Raji (cell line): ENCODE results near the gene JSRP1.

Experiments
- POLR2A ChIP-seq: IDR thresholded peaks from 2 replicates; pipeline ENCODE4 v1.6.1; 2011; ENCODE audit warnings: low read depth, low read length, control low read depth; ENCODE audit not compliant: insufficient read depth

The JSRP1 gene

GRCh38 chr19:2253106-2254063 is 2.8 kb downstream of the JSRP1 start:
- no peak for TF ChIP-seq POLR2A

DNA sequence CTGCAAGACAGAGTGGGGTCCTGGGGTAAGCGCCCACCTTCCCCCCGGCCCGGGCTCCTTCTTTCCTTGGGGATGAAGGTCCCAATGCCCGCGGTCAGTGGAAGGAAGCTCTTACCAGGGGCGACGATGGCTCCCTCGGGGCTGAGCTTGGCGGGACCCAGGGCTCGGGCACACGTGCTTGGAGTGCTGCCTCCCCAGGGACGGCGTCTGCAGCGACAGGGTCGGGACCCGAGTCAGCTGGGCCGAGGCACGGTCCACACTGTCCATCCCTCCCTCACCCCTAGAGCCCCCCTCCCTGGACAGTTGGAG is 3.5 kb downstream of the JSRP1 start:
- no peak for TF ChIP-seq POLR2A

DNA sequence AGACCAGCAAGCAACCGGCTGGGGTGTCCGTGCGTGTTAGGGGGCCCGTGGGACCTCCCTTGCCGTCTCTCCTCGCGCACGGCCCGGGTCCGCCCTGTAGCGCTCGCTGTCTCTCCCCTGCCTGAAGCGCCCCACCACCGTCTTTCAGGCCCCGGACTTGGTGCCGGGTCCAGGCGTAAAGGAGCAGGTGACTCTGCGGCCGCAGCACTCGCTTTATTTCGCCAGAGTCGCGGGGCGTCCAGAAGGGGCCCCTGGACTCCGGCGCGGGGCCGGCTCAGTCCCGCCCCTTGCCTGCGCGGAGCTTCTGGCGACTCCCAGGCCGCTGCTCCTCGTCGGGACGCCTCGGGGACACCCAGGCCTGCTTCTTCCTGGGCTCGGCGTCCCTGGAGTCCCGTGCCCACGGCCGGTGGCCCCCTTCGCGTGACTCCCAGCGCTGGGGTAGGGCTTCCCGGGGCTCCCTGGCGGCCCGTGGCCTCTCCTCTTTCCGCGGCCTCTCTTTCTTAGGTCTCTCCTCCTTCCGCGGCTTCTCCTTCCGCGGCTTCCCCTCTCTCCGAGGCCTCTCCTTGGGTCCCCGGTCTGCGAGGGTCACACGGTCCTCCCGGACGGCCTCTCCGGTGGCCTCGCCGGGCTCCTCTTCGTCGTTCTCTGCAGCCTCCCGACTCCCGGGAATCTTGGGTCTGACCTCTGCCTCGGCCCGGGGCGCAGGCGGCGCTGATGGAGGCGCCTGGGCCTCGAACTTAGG is 4.0 kb downstream of the JSRP1 start:
- TF ChIP-seq POLR2A, result no peak

- no peak for TF ChIP-seq POLR2A
Observed at GRCh38 chr19:2251106-2252054, 4.8 kb downstream of the JSRP1 start.

- TF ChIP-seq POLR2A, result no peak
Observed at GRCh38 chr19:2250766-2251105, 5.5 kb downstream of the JSRP1 start.

GRCh38 chr19:2249880-2250765 is 6.1 kb downstream of the JSRP1 start:
- TF ChIP-seq POLR2A, result no peak

- TF ChIP-seq POLR2A, result no peak
Observed at GRCh38 chr19:2249010-2249866, 7.0 kb downstream of the JSRP1 start, which contains the start of gene AMH. Gene AMH, plus strand, starts transcription at chr19:2249323. Its CDS starts 10 bp downstream, at chr19:2249333.

DNA sequence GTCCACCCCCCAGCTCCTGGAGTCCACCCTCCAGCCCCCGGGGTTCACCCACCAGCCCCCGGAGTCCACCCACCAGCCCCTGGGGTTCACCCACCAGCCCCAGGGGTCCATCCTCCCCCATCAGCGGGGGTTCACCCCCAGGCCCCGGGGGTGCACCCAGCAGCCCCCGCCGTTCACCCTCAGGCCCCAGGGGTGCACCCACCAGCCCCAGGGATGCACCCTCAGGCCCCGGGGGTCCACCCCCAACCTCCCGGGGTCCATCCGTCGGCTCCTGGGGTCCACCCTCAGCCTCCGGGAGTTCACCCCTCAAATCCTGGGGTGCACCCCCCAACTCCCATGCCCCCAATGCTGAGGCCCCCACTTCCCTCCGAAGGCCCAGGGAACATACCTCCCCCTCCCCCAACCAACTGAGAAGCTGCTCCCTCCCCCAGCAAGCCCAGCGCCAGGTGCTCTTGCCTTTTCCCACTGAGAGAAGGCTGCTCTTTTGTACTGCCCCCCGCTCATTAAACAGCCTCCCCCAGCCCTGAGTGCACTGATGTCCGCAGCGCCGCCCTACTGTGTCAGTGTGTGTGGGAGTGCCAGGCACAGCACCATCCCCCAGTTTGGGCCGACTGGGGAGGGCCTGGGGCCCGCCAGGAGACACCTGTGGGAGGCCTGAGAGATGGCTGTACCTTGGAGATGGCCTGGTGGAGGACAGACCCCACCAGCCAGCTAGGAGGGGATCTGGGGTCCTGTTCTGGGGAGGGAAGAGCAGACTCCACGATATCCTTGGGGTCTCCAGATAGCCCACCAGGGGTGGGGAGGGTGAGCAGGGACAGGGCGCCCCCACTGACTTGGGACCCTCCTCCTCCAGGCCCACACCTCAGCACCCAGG is 7.8 kb downstream of the JSRP1 start:
- TF ChIP-seq POLR2A, result no peak

GRCh38 chr19:2247433-2248101 is 8.7 kb downstream of the JSRP1 start:
- no peak for TF ChIP-seq POLR2A

GRCh38 chr19:2246801-2247361 is 9.3 kb downstream of the JSRP1 start:
- no peak for TF ChIP-seq POLR2A

DNA sequence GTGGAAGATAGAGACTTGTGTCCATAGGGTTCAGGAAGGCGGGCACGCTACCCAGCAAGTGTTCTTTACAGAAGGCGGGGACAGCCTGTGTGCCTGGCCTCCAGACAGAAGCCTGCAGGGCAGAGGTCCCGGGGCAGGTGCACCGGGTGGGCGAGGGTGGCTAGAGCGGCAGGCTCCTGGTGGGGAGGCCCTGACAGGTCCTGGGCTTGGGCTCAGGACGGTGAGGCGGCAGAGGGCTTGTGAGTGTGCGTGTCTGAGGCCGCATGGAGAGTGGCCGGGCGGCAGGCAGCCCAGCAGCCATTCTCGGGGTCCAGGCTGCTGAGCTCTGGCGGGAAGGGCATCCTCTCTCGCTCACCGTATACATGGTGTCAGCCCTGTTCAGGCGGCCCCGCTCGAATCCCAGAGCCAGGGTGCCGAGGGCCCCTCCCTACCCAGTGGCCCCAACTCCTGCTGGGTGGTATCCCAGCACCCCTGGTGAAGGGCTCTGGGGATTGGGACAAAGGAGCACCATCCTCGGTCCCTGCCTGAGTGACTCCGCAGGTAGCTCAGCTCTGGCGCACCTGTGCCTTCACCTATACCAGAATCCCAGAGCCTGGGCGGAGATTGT is 10.1 kb downstream of the JSRP1 start:
- TF ChIP-seq POLR2A, result no peak
